WTC11 (cell line): ENCODE data around the gene MEGF6. TPM values are rescaled to one million over a fixed set of nuclear protein-coding genes. Genes with fewer than 3 reads are reported as not detected.
A peak's percentile ranks its signal among the peaks of the same experiment; 100 is the strongest.

ENCODE experiments used
- ATAC-seq: fragments of 200-7000 bp; cut with Tn5 transposase; 2 replicates; pipeline ENCODE4 v1.10.0; 2021; ENCODE audit warnings: mild to moderate bottlenecking, moderate library complexity
- CTCF ChIA-PET: fragments of 300-600 bp; sonication (Branson Sonifier 250); formaldehyde crosslinking; loops from one replicate; lab custom pipeline; 2021; ENCODE audit warnings: antibody characterized with exemption; lab: Charles Lee
- POLR2A ChIA-PET: fragments of 350-600 bp; sonication (Branson Sonifier 250); formaldehyde crosslinking; loops from one replicate; lab custom pipeline; 2021; ENCODE audit warnings: antibody characterized with exemption; lab: Charles Lee
- DNase-seq: peaks from one replicate; pipeline ENCODE4 v3.0.0; 2021; ENCODE audit warnings: low spot score
- H3K27ac Mint-ChIP-seq: 2 replicates; pipeline ENCODE4 v1.8.0; 2021; ENCODE audit warnings: mixed read lengths
- H3K27me3 Mint-ChIP-seq: 2 replicates; pipeline ENCODE4 v1.8.0; 2021; ENCODE audit warnings: low read depth, mild to moderate bottlenecking, moderate library complexity, mixed read lengths
- H3K36me3 Mint-ChIP-seq: 2 replicates; pipeline ENCODE4 v1.8.0; 2021; ENCODE audit warnings: mixed read lengths
- H3K4me1 Mint-ChIP-seq: 2 replicates; pipeline ENCODE4 v1.8.0; 2022; ENCODE audit warnings: mixed read lengths
- H3K4me3 Mint-ChIP-seq: 2 replicates; pipeline ENCODE4 v1.8.0; 2021; ENCODE audit warnings: mild to moderate bottlenecking, moderate library complexity, mixed read lengths
- H3K9me3 Mint-ChIP-seq: 2 replicates; pipeline ENCODE4 v1.8.0; 2021; ENCODE audit warnings: mixed read lengths
- ATF3 ChIP-seq: sonication (generic); formaldehyde crosslinking; conservative IDR thresholded peaks from 2 replicates; pipeline ENCODE4 v1.8.1; 2022; ENCODE audit warnings: mild to moderate bottlenecking, missing genetic modification reagents
- CREM ChIP-seq: sonication (generic); formaldehyde crosslinking; IDR thresholded peaks from 2 replicates; pipeline ENCODE4 v1.8.1; 2022; ENCODE audit warnings: mild to moderate bottlenecking, missing genetic modification reagents, moderate library complexity
- CTCF ChIP-seq: fragments of 200-600 bp; IDR thresholded peaks from 2 replicates; pipeline ENCODE4 v1.8.0; 2022; ENCODE audit warnings: antibody characterized with exemption
- ELF4 ChIP-seq: sonication (generic); formaldehyde crosslinking; IDR thresholded peaks from 2 replicates; pipeline ENCODE4 v1.8.1; 2022; ENCODE audit warnings: low read depth, mild to moderate bottlenecking, moderate library complexity, missing genetic modification reagents
- ERG ChIP-seq: fragments of 250-450 bp; sonication (Bioruptor Pico); IDR thresholded peaks from 2 replicates; pipeline ENCODE4 v1.8.0; 2021; ENCODE audit warnings: mild to moderate bottlenecking
- ETV6 ChIP-seq: sonication (generic); formaldehyde crosslinking; IDR thresholded peaks from 2 replicates; pipeline ENCODE4 v1.8.1; 2022; ENCODE audit warnings: mild to moderate bottlenecking, missing genetic modification reagents
- MXD4 ChIP-seq: fragments of 250-450 bp; sonication (Bioruptor Pico); IDR thresholded peaks from 2 replicates; pipeline ENCODE4 v1.8.0; 2021; ENCODE audit warnings: mild to moderate bottlenecking, moderate library complexity, borderline replicate concordance
- NR3C1 ChIP-seq: sonication (generic); formaldehyde crosslinking; conservative IDR thresholded peaks from 2 replicates; pipeline ENCODE4 v1.8.1; 2023; ENCODE audit warnings: low read depth, mild to moderate bottlenecking, missing genetic modification reagents
- PRRX2 ChIP-seq: fragments of 250-450 bp; sonication (Bioruptor Pico); IDR thresholded peaks from 2 replicates; pipeline ENCODE4 v1.8.0; 2021; ENCODE audit warnings: mild to moderate bottlenecking
- USF2 ChIP-seq: sonication (generic); formaldehyde crosslinking; IDR thresholded peaks from 2 replicates; pipeline ENCODE4 v1.8.1; 2023; ENCODE audit warnings: mild to moderate bottlenecking, missing genetic modification reagents, moderate library complexity
- ZNF138 ChIP-seq: sonication (generic); formaldehyde crosslinking; conservative IDR thresholded peaks from 2 replicates; pipeline ENCODE4 v1.8.1; 2022; ENCODE audit warnings: mild to moderate bottlenecking, moderate library complexity, missing genetic modification reagents
- ZNF532 ChIP-seq: fragments of 250-450 bp; sonication (Bioruptor Pico); IDR thresholded peaks from 2 replicates; pipeline ENCODE4 v1.9.0; 2021; ENCODE audit warnings: mild to moderate bottlenecking, borderline replicate concordance
- total RNA-seq: library from RNA; stranded (reverse); gene quantifications from 3 replicates; pipeline ENCODE4 v1.2.3, GENCODE V29; 2021
- TF ChIP-seq, protein P1 (sequence below): sonication (generic); formaldehyde crosslinking; IDR thresholded peaks from 2 replicates; pipeline ENCODE4 v1.8.1; 2022; ENCODE audit warnings: low read depth, mild to moderate bottlenecking, moderate library complexity, missing genetic modification reagents, borderline replicate concordance
- TF ChIP-seq, protein P2 (sequence below): sonication (generic); formaldehyde crosslinking; IDR thresholded peaks from 2 replicates; pipeline ENCODE4 v1.8.0; 2023; ENCODE audit warnings: missing genetic modification reagents
- TF ChIP-seq, protein P3 (sequence below): sonication (generic); formaldehyde crosslinking; IDR thresholded peaks from 2 replicates; pipeline ENCODE4 v1.8.1; 2022; ENCODE audit warnings: mild to moderate bottlenecking, missing genetic modification reagents, moderate library complexity, borderline replicate concordance

Gene MEGF6
- total RNA-seq, 1 experiment from 2014 or later, result 24.9 TPM

DNA sequence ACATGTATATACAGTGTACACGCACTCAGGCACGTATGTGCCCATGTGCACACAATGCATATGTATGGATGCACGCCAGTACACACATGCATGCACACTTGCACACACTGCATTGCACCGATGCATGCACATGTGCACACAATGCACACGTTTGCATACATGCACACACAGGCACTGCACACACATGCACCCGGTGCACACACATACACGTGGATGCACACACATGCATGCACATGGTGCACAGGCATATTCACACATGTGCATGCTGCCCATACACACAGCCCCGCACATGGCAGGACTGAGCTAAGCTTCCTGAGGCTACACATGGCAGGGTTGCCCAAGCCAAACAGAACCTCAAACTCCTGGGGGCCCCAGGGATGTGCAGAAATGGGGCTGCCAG lies 137.3 kb downstream of the MEGF6 start (continued):
- TF ChIP-seq, protein P1, sequence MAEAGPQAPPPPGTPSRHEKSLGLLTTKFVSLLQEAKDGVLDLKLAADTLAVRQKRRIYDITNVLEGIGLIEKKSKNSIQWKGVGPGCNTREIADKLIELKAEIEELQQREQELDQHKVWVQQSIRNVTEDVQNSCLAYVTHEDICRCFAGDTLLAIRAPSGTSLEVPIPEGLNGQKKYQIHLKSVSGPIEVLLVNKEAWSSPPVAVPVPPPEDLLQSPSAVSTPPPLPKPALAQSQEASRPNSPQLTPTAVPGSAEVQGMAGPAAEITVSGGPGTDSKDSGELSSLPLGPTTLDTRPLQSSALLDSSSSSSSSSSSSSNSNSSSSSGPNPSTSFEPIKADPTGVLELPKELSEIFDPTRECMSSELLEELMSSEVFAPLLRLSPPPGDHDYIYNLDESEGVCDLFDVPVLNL (CRISPR knock-in tag), result no peak
- no peak for TF ChIP-seq NR3C1 (CRISPR knock-in tag)

DNA sequence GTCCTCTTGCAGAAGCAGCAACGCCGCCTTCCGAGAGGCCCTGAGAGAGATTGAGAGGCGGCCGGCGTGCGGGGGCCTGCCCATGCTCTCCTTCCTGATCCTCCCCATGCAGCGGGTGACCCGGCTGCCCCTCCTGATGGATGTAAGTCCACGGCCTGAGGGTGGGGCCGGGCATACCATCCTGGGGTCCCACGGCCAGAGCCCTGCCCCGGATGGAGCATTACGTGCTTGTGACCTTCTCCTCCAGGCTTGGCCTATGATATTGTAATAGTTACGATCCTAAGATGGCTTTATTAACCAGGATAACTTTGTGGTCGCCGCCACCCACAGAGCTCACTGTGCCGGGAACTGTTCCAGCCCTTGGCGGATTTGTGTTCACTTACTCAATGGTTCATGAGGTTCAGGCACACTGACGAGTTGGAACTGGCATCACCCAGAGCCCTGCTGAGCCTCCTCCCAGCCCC lies 137.9 kb downstream of the MEGF6 start:
- H3K4me3 Mint-ChIP-seq, result no peak overlapping the region
- ChIA-PET POLR2A (no interaction called here), CTCF (interaction anchor here (0.6 to 4.1 kb wide), 4 partner anchors 12 to 146 kb away, joined by 5 to 165 read pairs (median 31); partner anchors contain the start of gene ARHGEF16)
- peaks cover 17% of the 10 kb centered on the region for H3K4me1 Mint-ChIP-seq
- DNase-seq (no peak), ATAC-seq (no peak)
- no peaks in the 10 kb centered on the region for H3K9me3 Mint-ChIP-seq
- H3K27ac Mint-ChIP-seq, result 0 out of 2 replicates have a peak overlapping the region, but pooled peaks have one; percentile 41
- TF ChIP-seq ERG (CRISPR knock-in tag), result no peak
- TF ChIP-seq CREM (CRISPR knock-in tag), result no peak
- no peak for TF ChIP-seq ELF4 (CRISPR knock-in tag)
- no peak for TF ChIP-seq MXD4 (CRISPR knock-in tag)
- TF ChIP-seq ZNF532 (CRISPR knock-in tag), result no peak
- no peak for TF ChIP-seq ATF3 (CRISPR knock-in tag)
- TF ChIP-seq USF2 (CRISPR knock-in tag), result no peak
- no peak for TF ChIP-seq ETV6
- TF ChIP-seq CTCF, result no peak
- TF ChIP-seq, protein P2, sequence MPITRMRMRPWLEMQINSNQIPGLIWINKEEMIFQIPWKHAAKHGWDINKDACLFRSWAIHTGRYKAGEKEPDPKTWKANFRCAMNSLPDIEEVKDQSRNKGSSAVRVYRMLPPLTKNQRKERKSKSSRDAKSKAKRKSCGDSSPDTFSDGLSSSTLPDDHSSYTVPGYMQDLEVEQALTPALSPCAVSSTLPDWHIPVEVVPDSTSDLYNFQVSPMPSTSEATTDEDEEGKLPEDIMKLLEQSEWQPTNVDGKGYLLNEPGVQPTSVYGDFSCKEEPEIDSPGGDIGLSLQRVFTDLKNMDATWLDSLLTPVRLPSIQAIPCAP, result no peak
- TF ChIP-seq, protein P3, sequence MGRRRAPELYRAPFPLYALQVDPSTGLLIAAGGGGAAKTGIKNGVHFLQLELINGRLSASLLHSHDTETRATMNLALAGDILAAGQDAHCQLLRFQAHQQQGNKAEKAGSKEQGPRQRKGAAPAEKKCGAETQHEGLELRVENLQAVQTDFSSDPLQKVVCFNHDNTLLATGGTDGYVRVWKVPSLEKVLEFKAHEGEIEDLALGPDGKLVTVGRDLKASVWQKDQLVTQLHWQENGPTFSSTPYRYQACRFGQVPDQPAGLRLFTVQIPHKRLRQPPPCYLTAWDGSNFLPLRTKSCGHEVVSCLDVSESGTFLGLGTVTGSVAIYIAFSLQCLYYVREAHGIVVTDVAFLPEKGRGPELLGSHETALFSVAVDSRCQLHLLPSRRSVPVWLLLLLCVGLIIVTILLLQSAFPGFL (CRISPR knock-in tag), result no peak
- no peak for TF ChIP-seq PRRX2 (CRISPR knock-in tag)
- TF ChIP-seq ZNF138 (CRISPR knock-in tag), result no peak
- H3K27me3 Mint-ChIP-seq, result no peaks in the 10 kb centered on the region
- peaks cover 11% of the 10 kb centered on the region; the same call in 1 of the 2 replicates for H3K36me3 Mint-ChIP-seq
